SK-N-MC (cell line): ENCODE measurements around the gene PHTF2.

Source experiments
- EZH2 ChIP-seq: fragments of 200-600 bp; sonication (generic); IDR thresholded peaks from one replicate; pipeline ENCODE4 v1.6.1; 2017; ENCODE audit warnings: antibody characterized with exemption
- POLR2AphosphoS5 ChIP-seq: IDR thresholded peaks from 2 replicates; pipeline ENCODE4 v1.6.1; 2012; ENCODE audit warnings: mild to moderate bottlenecking, low read depth, low read length, borderline replicate concordance

GRCh38 chr7:77766801-77767605 is 31.6 kb upstream of the PHTF2 start:
- TF ChIP-seq POLR2AphosphoS5 (no peak), EZH2 (no peak)
